ENCODE results near the gene RIC8A.
"Not testable (repeated sequence)": the region's sequence is repeated elsewhere in the genome, so short reads cannot be mapped to it uniquely, and the experiment has no call there.

RIC8A gene

DNA sequence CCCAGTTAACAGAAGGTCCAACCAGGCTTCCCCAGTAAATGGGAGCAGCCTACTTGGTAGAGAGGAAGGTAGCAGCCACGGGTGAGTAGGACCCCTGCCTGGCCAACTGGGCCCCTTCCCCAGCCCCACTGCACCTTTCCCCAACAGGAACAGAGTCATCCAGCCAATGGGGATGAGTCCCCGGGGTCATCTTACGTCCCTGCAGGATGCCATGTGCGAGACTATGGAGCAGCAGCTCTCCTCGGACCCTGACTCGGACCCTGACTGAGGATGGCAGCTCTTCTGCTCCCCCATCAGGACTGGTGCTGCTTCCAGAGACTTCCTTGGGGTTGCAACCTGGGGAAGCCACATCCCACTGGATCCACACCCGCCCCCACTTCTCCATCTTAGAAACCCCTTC is 6.6 kb downstream of the RIC8A start:
- no peak for TF ChIP-seq CTCF (IDR thresholded peaks at IDR 0.05; ENCODE audit: insufficient read depth, low read depth, low read length, missing control alignments)
- DNase-seq (ENCODE audit: low read depth), result no peak
- no peak overlapping the region for H3K4me3 ChIP-seq (ENCODE audit: low read depth, low read length)

GRCh38 chr11:215581-216037 is 8.1 kb downstream of the RIC8A start:
- DNase-seq (ENCODE audit: low read depth), result no peak
- H3K4me3 ChIP-seq (ENCODE audit: low read depth, low read length), result no peak overlapping the region
- TF ChIP-seq CTCF (IDR thresholded peaks at IDR 0.05; ENCODE audit: insufficient read depth, low read depth, low read length, missing control alignments), result no peak

DNA sequence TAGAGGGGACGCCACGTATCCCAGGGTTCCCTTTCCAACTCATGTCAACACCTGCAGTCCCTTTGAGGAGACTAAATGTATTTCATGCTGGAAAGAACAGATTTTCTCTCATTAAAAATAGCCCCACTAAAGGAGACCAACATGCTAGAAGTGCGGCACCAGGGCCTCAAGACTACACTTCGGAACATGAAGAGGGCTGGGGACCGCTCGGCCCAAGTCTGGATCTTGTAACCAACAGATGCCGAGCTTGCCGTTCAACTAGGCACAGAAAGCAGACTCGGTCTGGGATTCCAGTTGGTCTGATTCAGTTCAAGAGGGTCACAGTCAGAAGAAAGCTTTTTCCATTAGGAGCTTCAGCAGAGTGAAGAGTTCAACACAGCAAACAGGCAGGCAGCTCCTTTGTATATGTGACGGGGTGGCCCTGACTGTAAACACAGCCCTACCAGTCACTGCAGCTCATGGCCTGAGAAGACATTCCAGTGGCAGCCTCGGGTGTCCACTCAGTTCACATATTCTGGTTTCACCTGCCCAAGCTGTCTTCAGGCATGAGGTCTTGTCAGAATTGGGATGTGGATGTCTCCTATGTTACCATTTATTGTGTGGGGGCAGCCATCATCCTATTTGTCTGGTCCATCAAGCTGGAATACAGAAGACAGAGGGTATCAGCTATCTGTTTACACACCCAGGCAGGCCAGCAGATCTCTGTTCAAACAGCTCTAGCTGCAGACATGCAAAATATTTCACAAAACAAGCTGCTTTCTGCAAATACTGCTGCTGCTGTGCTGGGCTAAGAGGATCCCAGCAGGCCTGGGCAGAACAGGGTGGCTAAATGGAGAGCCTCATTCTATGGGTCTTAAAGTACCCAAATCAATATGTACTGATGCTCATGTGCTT is 8.8 kb downstream of the RIC8A start:
- no peak overlapping the region for H3K4me3 ChIP-seq (ENCODE audit: low read depth, low read length)
- no peak for DNase-seq (ENCODE audit: low read depth)
- TF ChIP-seq CTCF (IDR thresholded peaks at IDR 0.05; ENCODE audit: insufficient read depth, low read depth, low read length, missing control alignments), result no peak

- DNase-seq (ENCODE audit: low read depth), result no peak
- no peak overlapping the region for H3K4me3 ChIP-seq (ENCODE audit: low read depth, low read length)
- no peak for TF ChIP-seq CTCF (IDR thresholded peaks at IDR 0.05; ENCODE audit: insufficient read depth, low read depth, low read length, missing control alignments)
These were observed 10.2 kb downstream of the RIC8A start for GRCh38 chr11:217704-218103.

DNA sequence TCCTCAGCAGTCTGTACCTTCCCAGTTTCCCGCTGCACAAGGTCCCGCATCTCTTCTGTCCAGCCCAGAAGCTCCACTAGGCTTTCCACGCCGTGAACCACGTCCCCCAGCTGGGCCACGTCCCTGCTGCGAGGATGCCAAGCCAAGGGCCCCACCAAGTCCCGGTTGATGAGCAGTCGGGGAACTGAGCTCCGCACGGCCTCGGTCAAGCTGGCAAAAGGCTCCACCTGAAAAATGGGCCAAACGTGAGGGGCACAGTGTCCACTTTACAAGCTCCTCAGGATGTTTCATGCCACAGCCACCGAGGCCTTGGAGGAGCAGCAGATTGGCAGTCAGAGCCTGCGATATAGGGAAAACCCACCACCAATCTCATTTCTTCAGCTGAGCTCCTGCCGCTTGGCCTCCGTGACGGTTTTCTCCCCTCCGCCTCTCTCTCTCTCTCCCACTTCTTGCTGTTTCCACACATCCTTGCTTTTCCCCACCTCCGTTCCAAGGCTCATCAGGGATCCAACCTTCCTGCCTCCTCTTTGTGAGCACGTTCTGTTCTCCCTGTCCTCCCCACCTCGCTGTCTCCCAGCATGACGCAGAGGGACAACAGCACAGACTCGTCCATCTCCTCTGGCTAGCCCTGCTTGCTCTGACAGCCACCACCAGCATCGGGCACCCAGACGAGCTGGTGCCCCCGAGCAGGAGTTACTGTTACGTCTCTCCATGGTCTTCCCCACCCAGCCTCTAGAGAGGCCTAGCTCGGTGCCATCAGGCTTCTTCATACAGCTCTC is 11.5 kb downstream of the RIC8A start:
- no peak for TF ChIP-seq CTCF (IDR thresholded peaks at IDR 0.05; ENCODE audit: insufficient read depth, low read depth, low read length, missing control alignments)
- no peak overlapping the region for H3K4me3 ChIP-seq (ENCODE audit: low read depth, low read length)

GRCh38 chr11:220641-221215 is 13.2 kb downstream of the RIC8A start:
- not testable (repeated sequence) for DNase-seq (ENCODE audit: low read depth); H3K4me3 ChIP-seq (ENCODE audit: low read depth, low read length)

More for the DNA sequence above, 11.5 kb downstream of the RIC8A start:
- DNase-seq (ENCODE audit: low read depth), result no peak

- no peak for DNase-seq (ENCODE audit: low read depth)
These were observed 14.0 kb downstream of the RIC8A start for GRCh38 chr11:221539-221938.

More at GRCh38 chr11:221539-221938, 14.0 kb downstream of the RIC8A start:
- TF ChIP-seq CTCF (IDR thresholded peaks at IDR 0.05; ENCODE audit: insufficient read depth, low read depth, low read length, missing control alignments), result no peak
- H3K4me3 ChIP-seq (ENCODE audit: low read depth, low read length), result no peak overlapping the region

Measured in GM12865 (cell line).